PC-9 (cell line): ENCODE results near the gene LARGE1. TPM values are rescaled to one million over a fixed set of nuclear protein-coding genes. Genes with fewer than 3 reads are reported as not detected.

Experiments used
- BruUV-seq: library from RNA; stranded (reverse); fragments of 400-500 nt; replicated peaks from 2 replicates; lab custom pipeline; 2021; lab: Mats Ljungman, UMichigan
- CTCF ChIA-PET: fragments of 300-600 bp; sonication (Branson Sonifier 250); formaldehyde crosslinking; loops from one replicate; lab custom pipeline; 2022; ENCODE audit warnings: antibody characterized with exemption; lab: Charles Lee
- POLR2A ChIA-PET: fragments of 300-600 bp; sonication (Branson Sonifier 250); formaldehyde crosslinking; loops from one replicate; lab custom pipeline; 2022; ENCODE audit warnings: antibody characterized with exemption; ENCODE audit not compliant: unreplicated experiment; lab: Charles Lee
- DNase-seq, 2 experiments: peaks; one replicate each; pipeline versions ENCODE4 v3.0.0 to v3.0.0-alpha.2; 2015 to 2022; ENCODE audit warnings: mixed read lengths in 1 of 2
- H2AFZ ChIP-seq: fragments of 200-600 bp; sonication (generic); 2 replicates; pipeline ENCODE4 v1.8.1; 2017; ENCODE audit warnings: antibody characterized with exemption
- H3F3A ChIP-seq: fragments of 200-600 bp; sonication (generic); 2 replicates; pipeline ENCODE4 v1.8.1; 2017; ENCODE audit warnings: antibody characterized with exemption, mild to moderate bottlenecking, low read depth; ENCODE audit not compliant: insufficient read depth
- H3K27ac ChIP-seq: fragments of 200-600 bp; sonication (generic); 2 replicates; pipeline ENCODE4 v1.6.1; 2016; ENCODE audit warnings: mixed run types
- H3K27me3 ChIP-seq: fragments of 200-600 bp; sonication (generic); 2 replicates; pipeline ENCODE4 v1.6.1; 2016; ENCODE audit warnings: low read depth, mixed run types; ENCODE audit not compliant: insufficient read depth
- H3K36me3 ChIP-seq: fragments of 200-600 bp; sonication (generic); 2 replicates; pipeline ENCODE4 v1.6.1; 2016; ENCODE audit warnings: low read depth, mixed run types
- H3K4me1 ChIP-seq: fragments of 200-600 bp; sonication (generic); replicated peaks from 2 replicates; pipeline ENCODE4 v1.6.1; 2016; ENCODE audit warnings: mixed run types; ENCODE audit not compliant: insufficient read depth
- H3K4me2 ChIP-seq: fragments of 200-600 bp; sonication (generic); 2 replicates; pipeline ENCODE4 v1.6.1; 2017; ENCODE audit warnings: mixed run types
- H3K4me3 ChIP-seq: fragments of 200-600 bp; sonication (generic); 2 replicates; pipeline ENCODE4 v1.6.1; 2016; ENCODE audit warnings: mixed run types
- H3K79me2 ChIP-seq: fragments of 200-600 bp; sonication (generic); 2 replicates; pipeline ENCODE4 v1.6.1; 2017; ENCODE audit warnings: low read depth, mixed run types
- H3K9me2 ChIP-seq: fragments of 200-600 bp; sonication (generic); 2 replicates; pipeline ENCODE4 v1.8.1; 2017; ENCODE audit warnings: mild to moderate bottlenecking; ENCODE audit not compliant: insufficient read depth
- H3K9me3 ChIP-seq: fragments of 200-600 bp; sonication (generic); 2 replicates; pipeline ENCODE4 v1.8.1; 2016; ENCODE audit warnings: low read depth; ENCODE audit not compliant: insufficient read depth
- H4K20me1 ChIP-seq: fragments of 200-600 bp; sonication (generic); 2 replicates; pipeline ENCODE4 v1.8.1; 2017; ENCODE audit not compliant: insufficient read depth
- EZH2 ChIP-seq: fragments of 200-600 bp; sonication (generic); IDR thresholded peaks from 2 replicates; pipeline ENCODE4 v1.8.0; 2017; ENCODE audit warnings: antibody characterized with exemption, low read depth
- intact Hi-C: fragments of 100-400 bp; cut with micrococcal nuclease; formaldehyde crosslinking; loops from one replicate; pipeline ENCODE4 v1.10.0; 2022; ENCODE audit not compliant: unreplicated experiment
- total RNA-seq: library from RNA; stranded (reverse); gene quantifications from 2 replicates; pipeline ENCODE4 v1.2.3, GENCODE V29; 2021
- TF ChIP-seq, protein P1 (sequence below): fragments of 200-600 bp; sonication (generic); conservative IDR thresholded peaks from 2 replicates; pipeline ENCODE4 v1.6.1; 2017; ENCODE audit warnings: mixed run types, antibody characterized with exemption, mild to moderate bottlenecking, moderate library complexity

Gene LARGE1
- total RNA-seq, 1 experiment from 2014 or later, result 12.5 TPM

DNA sequence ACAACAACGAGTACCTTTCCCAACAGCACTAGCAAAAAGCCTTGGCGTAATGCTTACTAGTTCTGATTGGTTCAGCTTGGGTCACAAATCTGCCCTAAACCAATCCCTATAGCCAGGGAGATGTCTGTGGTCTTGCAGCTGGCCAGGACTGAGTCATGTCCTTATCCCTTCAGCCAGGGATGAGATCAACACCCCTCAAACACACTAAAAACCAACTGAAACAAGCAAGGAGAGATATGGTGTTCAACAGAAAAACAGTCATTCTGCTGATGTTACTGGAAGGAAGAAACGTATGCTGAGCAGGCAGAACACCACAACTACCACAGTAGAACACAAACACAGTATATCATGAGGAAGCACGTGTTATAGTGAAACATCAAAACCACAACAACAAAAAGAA is 375.6 kb downstream of the LARGE1 start:
- no TSS peak for BruUV-seq
- CTCF ChIA-PET, result no interaction called here
- no peaks in the 10 kb centered on the region for H3K4me1 ChIP-seq
- H3K36me3 ChIP-seq, result no peaks in the 10 kb centered on the region
- H3K27ac ChIP-seq, result no peak overlapping the region
- no peaks in the 10 kb centered on the region for H3F3A ChIP-seq
- TF ChIP-seq EZH2, result no peak
- TF ChIP-seq, protein P1, sequence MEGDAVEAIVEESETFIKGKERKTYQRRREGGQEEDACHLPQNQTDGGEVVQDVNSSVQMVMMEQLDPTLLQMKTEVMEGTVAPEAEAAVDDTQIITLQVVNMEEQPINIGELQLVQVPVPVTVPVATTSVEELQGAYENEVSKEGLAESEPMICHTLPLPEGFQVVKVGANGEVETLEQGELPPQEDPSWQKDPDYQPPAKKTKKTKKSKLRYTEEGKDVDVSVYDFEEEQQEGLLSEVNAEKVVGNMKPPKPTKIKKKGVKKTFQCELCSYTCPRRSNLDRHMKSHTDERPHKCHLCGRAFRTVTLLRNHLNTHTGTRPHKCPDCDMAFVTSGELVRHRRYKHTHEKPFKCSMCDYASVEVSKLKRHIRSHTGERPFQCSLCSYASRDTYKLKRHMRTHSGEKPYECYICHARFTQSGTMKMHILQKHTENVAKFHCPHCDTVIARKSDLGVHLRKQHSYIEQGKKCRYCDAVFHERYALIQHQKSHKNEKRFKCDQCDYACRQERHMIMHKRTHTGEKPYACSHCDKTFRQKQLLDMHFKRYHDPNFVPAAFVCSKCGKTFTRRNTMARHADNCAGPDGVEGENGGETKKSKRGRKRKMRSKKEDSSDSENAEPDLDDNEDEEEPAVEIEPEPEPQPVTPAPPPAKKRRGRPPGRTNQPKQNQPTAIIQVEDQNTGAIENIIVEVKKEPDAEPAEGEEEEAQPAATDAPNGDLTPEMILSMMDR, result no peak
- H3K27me3 ChIP-seq, result no peaks in the 10 kb centered on the region
- H3K79me2 ChIP-seq, result no peaks in the 10 kb centered on the region
- H3K9me3 ChIP-seq, result no peaks in the 10 kb centered on the region
- H3K9me2 ChIP-seq, result no peaks in the 10 kb centered on the region
- H3K4me3 ChIP-seq, result no peak overlapping the region
- DNase-seq, result no peak
- H3K4me2 ChIP-seq, result no peak overlapping the region
- H2AFZ ChIP-seq, result no peak overlapping the region
- POLR2A ChIA-PET, result no interaction called here
- intact Hi-C loops, result no loop called here
- no peaks in the 10 kb centered on the region; the same call in 1 of the 2 replicates for H4K20me1 ChIP-seq

DNA sequence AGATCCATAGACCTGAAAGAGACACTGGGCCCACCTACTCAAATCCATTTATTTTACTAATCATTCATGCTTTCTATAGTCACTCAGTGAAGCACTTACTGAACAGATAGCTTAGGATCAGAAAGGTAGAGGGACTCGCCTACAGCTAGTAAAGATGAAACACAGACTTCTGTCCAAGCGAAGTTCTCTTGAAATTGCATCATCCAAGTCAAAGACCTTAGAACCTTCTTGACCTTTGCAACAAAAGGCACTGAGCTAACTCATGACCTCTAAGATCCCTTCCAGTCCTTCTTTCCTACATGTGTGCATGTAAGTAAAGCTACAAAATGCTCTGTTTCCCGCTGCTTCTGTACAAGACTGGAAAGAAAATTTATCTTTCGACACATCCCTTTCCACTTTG is 377.6 kb downstream of the LARGE1 start:
- Histone ChIP-seq H3F3A (no peaks in the 10 kb centered on the region), H3K4me2 (no peak overlapping the region), H3K4me3 (no peak overlapping the region), H3K27ac (no peak overlapping the region), H3K36me3 (no peaks in the 10 kb centered on the region), H3K27me3 (no peaks in the 10 kb centered on the region), H4K20me1 (no peaks in the 10 kb centered on the region; the same call in 1 of the 2 replicates), H3K4me1 (no peaks in the 10 kb centered on the region), H3K9me3 (no peaks in the 10 kb centered on the region), H2AFZ (no peak overlapping the region), H3K9me2 (no peaks in the 10 kb centered on the region), H3K79me2 (no peaks in the 10 kb centered on the region)
- CTCF ChIA-PET, result no interaction called here
- BruUV-seq, result no TSS peak
- no peak for DNase-seq
- intact Hi-C loops, result no loop called here
- POLR2A ChIA-PET, result no interaction called here
- no peak for TF ChIP-seq EZH2
- TF ChIP-seq, protein P1, result no peak

DNA sequence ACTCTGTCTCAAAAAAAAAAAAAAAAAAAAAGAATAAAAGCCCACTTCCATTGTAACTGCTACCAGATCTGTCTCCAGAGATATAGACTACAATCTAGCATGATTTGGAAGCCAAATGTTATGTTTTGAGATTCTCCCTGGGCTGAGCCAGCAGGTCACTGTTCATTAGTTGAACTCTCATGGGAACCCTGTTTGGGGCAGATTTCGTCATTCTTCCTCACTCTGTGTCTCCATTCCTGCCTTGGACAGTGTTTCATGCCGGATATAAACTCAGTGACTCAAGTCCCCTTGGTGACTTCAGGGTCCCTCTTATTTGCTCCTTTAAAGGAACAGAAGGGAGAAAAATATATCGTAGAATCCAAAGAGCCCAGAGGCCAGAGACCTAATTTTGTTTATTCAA is 378.1 kb downstream of the LARGE1 start:
- DNase-seq, result no peak
- H3K4me3 ChIP-seq, result no peak overlapping the region
- no peak for TF ChIP-seq EZH2
- TF ChIP-seq, protein P1, result no peak
- H3K27ac ChIP-seq, result no peak overlapping the region
- H2AFZ ChIP-seq, result no peak overlapping the region
- no peaks in the 10 kb centered on the region for H3K79me2 ChIP-seq
- POLR2A ChIA-PET, result no interaction called here
- no peaks in the 10 kb centered on the region for H3K36me3 ChIP-seq
- no peaks in the 10 kb centered on the region for H3K9me3 ChIP-seq
- no peaks in the 10 kb centered on the region for H3K9me2 ChIP-seq
- no peak overlapping the region for H3K4me2 ChIP-seq
- no peaks in the 10 kb centered on the region for H3F3A ChIP-seq
- no peaks in the 10 kb centered on the region for H3K27me3 ChIP-seq
- intact Hi-C loops, result no loop called here
- H4K20me1 ChIP-seq, result no peaks in the 10 kb centered on the region; the same call in 1 of the 2 replicates
- CTCF ChIA-PET, result no interaction called here
- H3K4me1 ChIP-seq, result no peaks in the 10 kb centered on the region
- no TSS peak for BruUV-seq
